Karpas-422 (cell line): ENCODE measurements around the gene MTG2. TPM values are rescaled to one million over a fixed set of nuclear protein-coding genes. Genes with fewer than 3 reads are reported as not detected.
A peak's percentile ranks its signal among the peaks of the same experiment; 100 is the strongest.

Experiments
- DNase-seq: peaks from one replicate; pipeline ENCODE4 v3.0.0-alpha.2; 2015
- H2AFZ ChIP-seq: fragments of 200-600 bp; sonication (generic); 2 replicates; pipeline ENCODE4 v1.6.1; 2014; ENCODE audit warnings: antibody characterized with exemption, low read length, mixed read lengths
- H3K27ac ChIP-seq: fragments of 200-600 bp; sonication (generic); 2 replicates; pipeline ENCODE4 v1.5.1; 2014; ENCODE audit warnings: mild to moderate bottlenecking, low read length, moderate library complexity
- H3K27me3 ChIP-seq: fragments of 200-600 bp; sonication (generic); 2 replicates; pipeline ENCODE4 v1.6.1; 2014; ENCODE audit warnings: low read length, mixed read lengths
- H3K36me3 ChIP-seq: fragments of 200-600 bp; sonication (generic); 2 replicates; pipeline ENCODE4 v1.6.1; 2014; ENCODE audit warnings: low read length, mixed read lengths; ENCODE audit not compliant: insufficient read depth
- H3K4me1 ChIP-seq: fragments of 200-600 bp; sonication (generic); 2 replicates; pipeline ENCODE4 v1.6.1; 2014; ENCODE audit warnings: mild to moderate bottlenecking, low read length, mixed read lengths
- H3K4me2 ChIP-seq: fragments of 200-600 bp; sonication (generic); 2 replicates; pipeline ENCODE4 v1.6.1; 2014; ENCODE audit warnings: low read length, low read depth, mild to moderate bottlenecking; ENCODE audit not compliant: poor library complexity, severe bottlenecking
- H3K4me3 ChIP-seq: fragments of 200-600 bp; sonication (generic); 2 replicates; pipeline ENCODE4 v1.5.1; 2014; ENCODE audit warnings: mild to moderate bottlenecking, antibody characterized with exemption, low read length, mixed read lengths
- H3K79me2 ChIP-seq: fragments of 200-600 bp; sonication (generic); 2 replicates; pipeline ENCODE4 v1.6.1; 2014; ENCODE audit warnings: mild to moderate bottlenecking, low read length, mixed read lengths
- H3K9ac ChIP-seq: fragments of 200-600 bp; sonication (generic); 2 replicates; pipeline ENCODE4 v1.6.0; 2014; ENCODE audit warnings: low read length
- H3K9me2 ChIP-seq: fragments of 200-600 bp; sonication (generic), shearing (Covaris generic); replicated peaks from 2 replicates; pipeline ENCODE4 v1.6.0; 2014; ENCODE audit warnings: mild to moderate bottlenecking, low read length, moderate library complexity; ENCODE audit not compliant: insufficient read depth
- H3K9me3 ChIP-seq: fragments of 300-700, 200-600 bp; sonication (generic); 2 replicates; pipeline ENCODE4 v1.6.1; 2014; ENCODE audit warnings: low read length, mixed read lengths
- H4K20me1 ChIP-seq: fragments of 200-600 bp; sonication (generic); 2 replicates; pipeline ENCODE4 v1.6.1; 2014; ENCODE audit warnings: mild to moderate bottlenecking, antibody characterized with exemption, low read length, low read depth; ENCODE audit not compliant: insufficient read depth
- total RNA-seq: library from RNA; depleted of rRNA; stranded (reverse); fragments of >200 nt; shearing (Covaris generic); gene quantifications from 2 replicates; pipeline ENCODE4 v1.2.3, GENCODE V29; 2014; ENCODE audit warnings: low replicate concordance

MTG2 gene
- total RNA-seq, 1 experiment from 2014 or later: 20.2 TPM

DNA sequence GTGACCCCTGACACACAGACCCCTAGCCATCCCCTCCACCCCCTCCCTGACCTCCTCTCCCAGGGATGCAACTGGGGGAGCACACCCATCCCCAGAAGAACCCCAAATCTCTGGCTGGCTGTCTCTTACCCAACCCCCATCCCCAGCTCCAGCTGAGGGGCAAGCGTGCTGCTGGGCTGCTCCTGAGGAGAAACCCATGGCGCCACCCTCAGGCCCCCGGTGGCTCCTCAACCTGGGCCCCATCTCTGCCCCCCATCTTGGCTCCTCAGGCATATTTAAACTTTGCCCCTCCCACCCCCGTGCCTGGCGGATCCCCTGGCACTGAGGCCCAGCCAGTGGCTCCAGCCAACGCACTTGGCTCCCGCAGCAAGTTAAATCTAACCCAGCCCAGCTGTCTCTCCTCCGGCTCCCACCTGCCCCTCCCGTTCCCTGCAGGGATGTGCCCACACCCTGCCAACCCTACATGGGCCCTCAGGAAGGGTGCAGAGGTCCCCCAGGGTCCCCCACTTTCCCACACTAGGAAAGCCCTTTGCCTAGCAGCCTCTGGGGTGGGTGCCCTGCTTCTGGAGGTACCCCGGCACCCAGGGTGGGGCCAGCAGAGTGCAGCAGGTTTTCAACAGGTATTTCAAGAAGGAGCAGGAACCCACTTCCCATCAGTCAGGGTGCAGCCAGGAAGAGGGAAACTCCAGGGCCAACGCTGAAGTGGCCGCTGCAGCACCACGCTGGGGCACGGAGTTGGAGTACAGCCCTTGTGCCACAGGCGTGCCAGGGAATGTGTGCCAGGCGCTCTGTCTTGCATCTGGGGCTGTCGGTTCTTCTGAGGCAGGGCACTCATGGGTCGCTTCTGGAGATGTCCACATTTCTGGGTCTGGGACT lies 50.2 kb downstream of the MTG2 start:
- no peaks in the 10 kb centered on the region for H3K9me2 ChIP-seq
- H3K27me3 ChIP-seq: no peaks in the 10 kb centered on the region
- H3K79me2 ChIP-seq: no peaks in the 10 kb centered on the region
- no peak overlapping the region for H3K4me3 ChIP-seq
- H2AFZ ChIP-seq: no peak overlapping the region
- no peak overlapping the region for H3K4me2 ChIP-seq
- H3K4me1 ChIP-seq: peaks cover 6% of the 10 kb centered on the region
- H4K20me1 ChIP-seq: no peaks in the 10 kb centered on the region
- DNase-seq: no peak
- no peak overlapping the region for H3K27ac ChIP-seq
- H3K36me3 ChIP-seq: no peaks in the 10 kb centered on the region
- no peaks in the 10 kb centered on the region for H3K9me3 ChIP-seq
- no peak overlapping the region for H3K9ac ChIP-seq

DNA sequence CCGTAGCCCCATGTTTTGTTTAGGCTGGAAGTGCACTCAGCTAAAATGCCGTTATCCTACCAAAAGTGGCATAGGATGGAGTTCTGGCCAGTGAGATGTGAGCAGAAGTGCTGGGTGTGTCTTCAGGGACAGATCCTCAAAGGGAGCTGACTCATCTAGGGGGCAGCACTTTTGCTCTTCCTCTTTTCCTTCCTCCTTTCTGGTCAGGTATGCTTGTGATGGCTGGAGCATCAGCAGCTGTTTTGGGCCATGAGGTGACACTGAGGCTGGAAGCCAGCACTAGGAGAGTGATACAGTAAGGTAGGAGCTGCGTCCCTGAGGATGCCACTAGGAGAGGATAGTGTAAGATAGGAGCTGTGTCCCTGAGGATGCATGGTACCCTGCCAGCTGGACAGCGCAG lies 50.9 kb downstream of the MTG2 start:
- no peak for DNase-seq
- no peaks in the 10 kb centered on the region for H3K9me2 ChIP-seq
- H3K27ac ChIP-seq: no peak overlapping the region
- H3K4me3 ChIP-seq: no peak overlapping the region
- peaks cover 6% of the 10 kb centered on the region for H3K4me1 ChIP-seq
- H3K4me2 ChIP-seq: no peak overlapping the region
- H3K36me3 ChIP-seq: no peaks in the 10 kb centered on the region
- no peak overlapping the region for H3K9ac ChIP-seq
- H3K79me2 ChIP-seq: no peaks in the 10 kb centered on the region; the same call in 1 of the 2 replicates
- H3K9me3 ChIP-seq: no peaks in the 10 kb centered on the region
- no peaks in the 10 kb centered on the region for H4K20me1 ChIP-seq
- H2AFZ ChIP-seq: no peak overlapping the region
- H3K27me3 ChIP-seq: no peaks in the 10 kb centered on the region

DNA sequence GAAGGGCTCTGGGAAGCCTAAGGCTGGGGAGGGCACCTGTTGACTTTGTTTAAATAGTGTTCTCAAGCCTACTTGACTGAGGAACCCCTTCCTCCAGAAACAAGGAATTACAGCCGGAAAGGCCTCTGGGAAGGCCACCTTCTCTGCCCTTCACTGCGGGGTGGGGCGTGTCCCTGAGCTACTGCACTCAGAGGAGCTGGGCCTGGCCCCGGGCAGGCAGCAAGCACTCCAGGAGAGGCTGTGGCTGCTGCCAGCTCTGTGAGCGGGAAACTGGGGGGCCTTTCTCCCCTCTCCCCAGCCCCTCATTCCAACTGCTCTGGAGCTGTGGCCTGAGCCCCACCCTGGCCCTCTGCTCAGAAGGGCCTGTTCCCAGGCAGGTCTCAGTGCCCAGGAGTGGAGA lies 51.5 kb downstream of the MTG2 start:
- peaks cover 6% of the 10 kb centered on the region for H3K79me2 ChIP-seq
- no peaks in the 10 kb centered on the region for H4K20me1 ChIP-seq
- no peaks in the 10 kb centered on the region for H3K36me3 ChIP-seq
- H3K4me3 ChIP-seq: no peak overlapping the region
- H3K9ac ChIP-seq: no peak overlapping the region
- peaks cover 10% of the 10 kb centered on the region for H3K4me1 ChIP-seq
- H3K27ac ChIP-seq: no peak overlapping the region
- no peak overlapping the region for H2AFZ ChIP-seq
- H3K27me3 ChIP-seq: no peaks in the 10 kb centered on the region
- H3K4me2 ChIP-seq: no peak overlapping the region
- H3K9me2 ChIP-seq: no peaks in the 10 kb centered on the region
- DNase-seq: no peak
- H3K9me3 ChIP-seq: no peaks in the 10 kb centered on the region

GRCh38 chr20:62235001-62235776 lies 52.4 kb downstream of the MTG2 start:
- H3K27ac ChIP-seq: no peak overlapping the region
- peaks cover 14% of the 10 kb centered on the region for H3K4me1 ChIP-seq
- no peak overlapping the region for H3K4me2 ChIP-seq
- DNase-seq: no peak
- H3K27me3 ChIP-seq: no peaks in the 10 kb centered on the region
- H3K36me3 ChIP-seq: no peaks in the 10 kb centered on the region
- H3K9me2 ChIP-seq: no peaks in the 10 kb centered on the region
- H2AFZ ChIP-seq: no peak overlapping the region
- H4K20me1 ChIP-seq: peaks cover 2% of the 10 kb centered on the region; the same call in 1 of the 2 replicates
- H3K9me3 ChIP-seq: no peaks in the 10 kb centered on the region
- no peak overlapping the region for H3K9ac ChIP-seq
- peaks cover 15% of the 10 kb centered on the region for H3K79me2 ChIP-seq
- H3K4me3 ChIP-seq: no peak overlapping the region

GRCh38 chr20:62235777-62236157 lies 52.9 kb downstream of the MTG2 start:
- H3K9me2 ChIP-seq: no peaks in the 10 kb centered on the region
- H3K36me3 ChIP-seq: no peaks in the 10 kb centered on the region
- peaks cover 14% of the 10 kb centered on the region for H3K4me1 ChIP-seq
- H3K79me2 ChIP-seq: peaks cover 21% of the 10 kb centered on the region
- no peak overlapping the region for H3K9ac ChIP-seq
- peaks cover 8% of the 10 kb centered on the region; the same call in 1 of the 2 replicates for H4K20me1 ChIP-seq
- H3K27ac ChIP-seq: no peak overlapping the region
- H3K4me2 ChIP-seq: no peak overlapping the region
- H2AFZ ChIP-seq: no peak overlapping the region
- H3K27me3 ChIP-seq: no peaks in the 10 kb centered on the region
- no peak for DNase-seq
- H3K9me3 ChIP-seq: no peaks in the 10 kb centered on the region
- no peak overlapping the region for H3K4me3 ChIP-seq

GRCh38 chr20:62236200-62236599 lies 53.4 kb downstream of the MTG2 start:
- H3K4me1 ChIP-seq: peaks cover 14% of the 10 kb centered on the region
- H4K20me1 ChIP-seq: peaks cover 10% of the 10 kb centered on the region; the same call in 1 of the 2 replicates
- H3K9me2 ChIP-seq: no peaks in the 10 kb centered on the region
- DNase-seq: no peak
- H3K79me2 ChIP-seq: peaks cover 25% of the 10 kb centered on the region
- H3K27me3 ChIP-seq: no peaks in the 10 kb centered on the region
- H3K36me3 ChIP-seq: no peaks in the 10 kb centered on the region
- H3K4me3 ChIP-seq: no peak overlapping the region
- H2AFZ ChIP-seq: no peak overlapping the region
- H3K27ac ChIP-seq: no peak overlapping the region
- H3K9ac ChIP-seq: no peak overlapping the region
- no peak overlapping the region for H3K4me2 ChIP-seq
- H3K9me3 ChIP-seq: no peaks in the 10 kb centered on the region

GRCh38 chr20:62236766-62237513 lies 54.1 kb downstream of the MTG2 start:
- Histone ChIP-seq H3K9me3 (no peaks in the 10 kb centered on the region), H3K4me3 (no peak overlapping the region), H2AFZ (no peak overlapping the region), H3K27ac (no peak overlapping the region), H4K20me1 (peaks cover 10% of the 10 kb centered on the region), H3K4me2 (no peak overlapping the region), H3K4me1 (peaks cover 14% of the 10 kb centered on the region), H3K79me2 (peaks cover 32% of the 10 kb centered on the region), H3K36me3 (no peaks in the 10 kb centered on the region), H3K9ac (no peak overlapping the region), H3K27me3 (no peaks in the 10 kb centered on the region), H3K9me2 (no peaks in the 10 kb centered on the region)
- DNase-seq: no peak

- Histone ChIP-seq H3K9me2 (no peaks in the 10 kb centered on the region), H4K20me1 (peaks cover 10% of the 10 kb centered on the region), H3K4me3 (peak overlapping the region; percentile 64; the same call in 1 of the 2 replicates), H3K27ac (no peak overlapping the region), H3K36me3 (no peaks in the 10 kb centered on the region), H2AFZ (peak overlapping the region; percentile 67), H3K9ac (0 out of 2 replicates have a peak overlapping the region, but pooled peaks have one; percentile 13), H3K4me2 (peak overlapping the region; percentile 71), H3K27me3 (no peaks in the 10 kb centered on the region), H3K9me3 (no peaks in the 10 kb centered on the region), H3K4me1 (peaks cover 14% of the 10 kb centered on the region), H3K79me2 (peaks cover 38% of the 10 kb centered on the region)
- DNase-seq: no peak
Measured at GRCh38 chr20:62237514-62237800, 54.6 kb downstream of the MTG2 start.
